HG03064 (cell line): ENCODE data around the gene MGAT5.

Source experiments
- ATAC-seq: cut with Tn5 transposase; IDR thresholded peaks from one replicate; pipeline ENCODE4 v1.9.1; 2021; ENCODE audit warnings: low read depth; ENCODE audit not compliant: unreplicated experiment

MGAT5 gene

GRCh38 chr2:134440336-134440909, 186.6 kb downstream of the MGAT5 start:
- no peak for ATAC-seq

- no peak for ATAC-seq
Observed at GRCh38 chr2:134441153-134441863, 187.4 kb downstream of the MGAT5 start.

GRCh38 chr2:134443814-134444480, 190.1 kb downstream of the MGAT5 start:
- ATAC-seq: no peak

GRCh38 chr2:134445116-134445515, 191.2 kb downstream of the MGAT5 start:
- no peak for ATAC-seq

GRCh38 chr2:134445985-134446382, 192.1 kb downstream of the MGAT5 start:
- no peak for ATAC-seq

DNA sequence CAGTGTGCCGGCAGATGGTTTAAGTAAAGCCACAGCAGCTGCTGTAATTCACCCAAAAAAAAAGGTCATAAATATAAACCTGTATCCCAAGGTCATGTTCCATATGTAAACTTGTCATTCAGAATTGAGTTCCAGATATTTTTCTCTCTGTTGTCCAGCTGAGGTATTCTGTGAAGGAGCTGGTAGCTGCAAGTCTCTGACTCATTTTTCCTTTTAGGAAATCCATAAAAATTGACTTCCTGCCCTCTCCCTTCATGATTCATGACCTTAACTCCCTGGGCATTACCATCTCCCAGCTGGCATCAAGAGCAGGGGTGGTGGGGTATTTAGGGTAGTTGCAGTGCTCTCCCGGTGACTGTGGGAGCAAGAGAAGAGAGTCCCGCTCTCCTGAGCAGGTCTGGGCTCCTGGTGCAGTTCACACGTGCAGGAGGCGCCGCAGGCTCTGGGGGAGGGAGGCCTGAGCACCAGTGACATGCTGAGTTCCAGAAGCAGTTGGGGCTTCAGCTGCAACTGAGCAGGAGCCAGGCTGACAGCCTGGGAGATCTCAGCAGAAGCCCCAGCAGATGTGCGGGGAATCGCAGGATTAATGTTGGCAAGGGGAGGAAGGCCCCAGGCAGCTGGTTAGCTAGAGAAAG, 192.6 kb downstream of the MGAT5 start:
- ATAC-seq: no peak

DNA sequence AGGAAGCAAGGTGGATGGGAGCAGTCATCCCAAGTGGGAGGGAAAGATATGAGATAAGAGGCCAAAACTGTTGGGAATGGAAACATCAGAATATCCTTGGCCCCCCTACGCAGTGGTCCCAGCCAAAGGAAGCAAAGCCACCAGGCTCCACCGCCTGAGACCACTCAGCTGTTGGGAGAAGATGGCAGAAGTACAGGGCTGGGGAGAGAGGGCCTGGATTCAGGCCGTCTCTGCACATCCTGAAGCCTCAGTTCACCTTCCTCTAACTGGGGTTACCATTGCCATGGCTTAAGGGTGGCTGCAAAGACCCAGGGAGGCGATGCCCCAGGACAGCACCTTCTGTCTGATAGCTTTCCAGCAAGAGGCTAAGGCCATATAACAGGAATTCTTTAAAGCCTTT, 193.8 kb downstream of the MGAT5 start:
- ATAC-seq: no peak

DNA sequence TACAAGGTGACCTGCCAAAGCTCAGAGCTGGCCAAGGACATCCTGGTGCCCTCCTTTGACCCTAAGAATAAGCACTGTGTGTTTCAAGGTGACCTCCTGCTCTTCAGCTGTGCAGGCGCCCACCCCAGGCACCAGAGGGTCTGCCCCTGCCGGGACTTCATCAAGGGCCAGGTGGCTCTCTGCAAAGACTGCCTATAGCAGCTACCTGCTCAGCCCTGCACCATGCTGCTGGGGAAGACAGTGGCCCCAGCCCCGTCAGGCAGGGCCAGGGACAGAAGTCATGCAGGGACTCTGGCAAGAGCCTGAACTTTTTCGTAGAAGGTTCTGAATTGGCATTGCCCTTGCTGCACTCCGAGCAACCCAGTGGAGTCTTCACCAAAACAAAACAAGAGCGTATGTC, 194.8 kb downstream of the MGAT5 start:
- ATAC-seq: no peak

GRCh38 chr2:134449157-134449556, 195.3 kb downstream of the MGAT5 start:
- no peak for ATAC-seq

- ATAC-seq: no peak
Observed at GRCh38 chr2:134449751-134450513, 196.1 kb downstream of the MGAT5 start.

DNA sequence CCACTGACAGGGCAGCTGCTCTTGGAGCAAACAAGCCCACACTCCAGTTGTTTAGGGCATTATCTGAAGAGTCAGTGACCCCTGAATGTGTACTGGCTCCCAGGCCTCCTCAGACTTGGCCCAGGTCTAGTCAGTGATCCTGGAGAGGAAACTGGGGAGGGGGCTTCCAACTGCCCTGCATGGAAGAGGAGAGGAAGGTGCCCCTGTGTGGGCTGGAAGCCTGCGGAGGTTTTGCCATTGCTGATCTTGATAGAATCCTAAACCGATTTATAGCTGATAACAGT, 197.4 kb downstream of the MGAT5 start:
- ATAC-seq: no peak

DNA sequence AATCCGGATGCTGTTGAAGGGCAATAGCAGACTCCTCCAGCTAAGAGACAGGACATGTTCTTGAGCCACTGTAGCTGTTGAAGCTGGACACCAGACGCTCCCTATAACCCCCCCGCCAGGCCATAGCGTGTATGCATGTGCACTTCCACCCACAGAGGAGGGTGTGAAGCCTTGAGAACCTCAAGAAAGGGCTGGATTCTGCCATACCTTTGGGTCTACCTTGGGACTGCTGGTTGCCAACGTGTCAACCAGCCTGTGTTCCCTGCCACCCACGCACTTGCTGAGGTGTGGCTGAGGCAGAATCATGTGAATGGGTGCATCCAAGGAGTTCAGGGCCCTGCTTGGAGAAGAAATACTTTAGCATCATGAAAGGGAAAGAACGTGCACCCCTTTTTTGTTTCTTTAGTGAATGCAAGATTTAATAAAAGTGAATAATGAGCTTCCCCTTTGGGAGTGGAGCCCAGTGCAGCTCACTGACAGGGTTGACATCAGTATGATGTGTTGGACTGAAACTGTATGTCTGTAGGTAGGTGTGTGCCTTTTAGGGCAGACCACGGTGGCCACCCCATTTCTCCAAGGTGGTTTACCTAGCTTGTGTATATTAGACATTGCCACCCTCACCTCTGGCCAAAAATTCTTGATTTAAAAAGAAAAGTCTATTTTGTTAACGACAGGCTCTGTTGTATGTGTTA, 198.3 kb downstream of the MGAT5 start:
- no peak for ATAC-seq

DNA sequence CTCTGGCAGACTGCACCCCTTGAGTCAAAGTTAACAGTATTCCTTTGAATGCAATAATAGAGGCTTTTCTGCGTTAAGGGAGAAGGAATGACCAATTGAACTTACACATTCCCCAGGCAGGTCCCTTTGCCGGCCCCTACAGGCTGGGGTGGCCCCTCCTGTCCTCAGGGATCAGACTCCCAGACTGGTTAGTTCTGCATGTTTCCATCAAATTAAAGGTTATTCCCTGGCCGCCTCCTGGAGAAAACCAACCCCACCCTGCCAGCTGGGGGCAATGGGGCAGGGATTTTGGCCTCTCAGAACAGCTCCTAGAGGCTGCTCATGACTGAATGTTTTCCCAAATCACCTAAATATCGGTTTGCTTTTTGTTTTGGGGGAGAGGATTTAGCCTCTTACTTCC, 199.6 kb downstream of the MGAT5 start:
- ATAC-seq: no peak

DNA sequence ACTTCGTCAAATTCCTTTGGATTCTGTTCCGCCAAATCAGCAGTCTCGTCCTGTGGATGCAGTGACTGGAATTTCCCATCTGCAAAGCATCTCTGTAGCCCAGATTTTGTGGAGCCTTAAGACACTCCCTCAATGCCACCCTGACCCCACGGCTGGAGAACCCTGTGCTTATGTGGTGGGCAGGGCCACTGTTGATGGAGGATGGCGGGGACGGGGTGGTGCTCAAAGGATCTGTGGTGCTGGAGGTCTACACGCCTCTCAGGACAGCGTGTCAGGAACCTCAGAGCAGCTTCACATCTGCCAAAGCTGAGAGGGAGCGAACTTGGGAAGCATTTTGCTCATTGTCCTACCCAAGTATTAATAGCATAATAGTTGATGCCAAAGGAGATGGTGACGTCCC, 200.1 kb downstream of the MGAT5 start:
- ATAC-seq: no peak

DNA sequence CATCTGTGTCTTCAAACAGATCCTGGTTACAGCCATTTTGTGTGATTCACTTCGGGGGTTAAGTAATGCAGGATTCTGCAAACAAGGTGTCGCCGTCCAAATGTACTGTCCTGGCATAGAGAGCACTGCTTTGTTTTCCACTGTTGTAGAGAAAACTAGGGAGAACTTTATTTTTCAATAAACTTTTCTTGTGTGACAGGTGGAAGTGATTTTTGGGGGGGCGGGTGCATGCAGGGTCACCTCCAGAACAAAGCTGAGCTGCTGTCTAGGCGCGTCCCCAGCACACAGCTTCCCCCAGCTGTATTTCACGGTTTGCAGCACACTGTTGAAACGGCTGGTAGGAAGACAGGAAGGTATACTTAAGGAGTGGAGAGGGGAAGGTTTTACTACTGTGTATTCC, 200.6 kb downstream of the MGAT5 start:
- ATAC-seq: no peak

DNA sequence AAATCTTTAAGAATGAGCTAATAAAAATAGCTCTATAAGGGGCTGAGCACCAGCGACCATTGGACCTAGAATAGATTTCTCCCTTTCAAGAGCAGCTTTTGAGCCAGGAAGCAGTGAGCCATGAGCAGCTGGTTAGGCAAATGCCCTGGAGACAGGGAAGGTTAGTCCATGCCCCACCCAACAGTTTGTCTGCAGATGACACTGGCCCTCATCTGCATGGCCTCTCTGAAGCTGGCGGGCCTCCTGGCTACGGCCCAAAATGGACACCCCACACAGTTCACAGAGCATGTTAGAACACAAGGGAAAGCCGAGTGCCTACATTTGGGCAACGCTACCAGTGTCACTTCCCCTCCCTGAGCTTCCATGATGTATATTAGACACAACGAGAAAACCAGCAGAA, 201.1 kb downstream of the MGAT5 start:
- ATAC-seq: no peak

GRCh38 chr2:134455426-134455825, 201.6 kb downstream of the MGAT5 start:
- no peak for ATAC-seq

DNA sequence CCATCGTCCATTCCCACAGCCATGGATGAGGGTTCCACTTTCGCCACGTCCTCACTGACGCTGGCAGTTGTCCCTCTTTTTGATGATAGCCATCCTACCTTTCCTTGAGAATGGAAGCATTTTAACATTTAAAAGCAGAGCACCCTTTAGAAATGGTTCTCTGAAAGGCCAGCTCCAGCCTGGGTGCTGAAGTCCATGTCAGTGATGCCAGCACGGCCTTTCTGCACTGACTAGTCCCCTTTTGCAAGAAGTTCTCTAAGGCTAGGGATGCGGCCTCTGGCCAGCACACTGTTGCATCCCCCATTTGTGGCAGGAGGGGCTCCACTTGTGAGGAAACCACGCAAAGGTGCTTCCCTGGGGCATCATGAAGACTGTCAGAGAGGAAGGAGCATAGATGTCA, 203.5 kb downstream of the MGAT5 start:
- no peak for ATAC-seq

- ATAC-seq: no peak
Observed at GRCh38 chr2:134457765-134458472, 204.0 kb downstream of the MGAT5 start.

- no peak for ATAC-seq
Observed at GRCh38 chr2:134458473-134458853, 204.6 kb downstream of the MGAT5 start.
